Neutrophil (primary cell): ENCODE results near the gene MPPED1.

Experiments used
- H3K27ac ChIP-seq: fragments of 200-600 bp; sonication (generic); 2 replicates; pipeline ENCODE4 v1.5.1; 2016; ENCODE audit warnings: mild to moderate bottlenecking, moderate library complexity
- H3K27me3 ChIP-seq: fragments of 200-600 bp; sonication (generic); 2 replicates; pipeline ENCODE4 v1.6.0; 2016; ENCODE audit warnings: mild to moderate bottlenecking
- H3K36me3 ChIP-seq: fragments of 200-600 bp; sonication (generic); 2 replicates; pipeline ENCODE4 v1.5.1; 2017
- H3K4me1 ChIP-seq, 2 experiments: fragments of 200-600 bp in 1 of 2; sonication (generic) in 1 of 2; 1 replicate in 1 of 2; 2 replicates in 1 of 2; pipeline versions ENCODE4 v1.5.1 to v1.6.1; 2013 to 2016; ENCODE audit warnings: low read depth in 1 of 2, low read length in 1 of 2, mild to moderate bottlenecking in 1 of 2, moderate library complexity in 1 of 2; ENCODE audit not compliant: control insufficient read depth in 1 of 2, insufficient read depth in 1 of 2
- H3K4me3 ChIP-seq, 2 experiments: fragments of 200-600 bp in 1 of 2; sonication (generic) in 1 of 2; 1 replicate in 1 of 2; 2 replicates in 1 of 2; pipeline ENCODE4 v1.5.1; 2013 to 2016; ENCODE audit warnings: low read depth in 1 of 2, low read length in 1 of 2, mild to moderate bottlenecking in 1 of 2, moderate library complexity in 1 of 2
- H3K9me3 ChIP-seq: fragments of 200-600 bp; sonication (generic); 2 replicates; pipeline ENCODE4 v1.5.1; 2016
- TF ChIP-seq, protein P1 (sequence below): fragments of 200-600 bp; sonication (generic); IDR thresholded peaks from 2 replicates; pipeline ENCODE4 v1.5.1; 2016; ENCODE audit warnings: antibody characterized with exemption

Gene MPPED1

GRCh38 chr22:43544289-43544673, 132.5 kb downstream of the MPPED1 start:
- Histone ChIP-seq H3K4me3 (no peak overlapping the region), H3K36me3 (no peaks in the 10 kb centered on the region), H3K4me1 (no peaks in the 10 kb centered on the region), H3K27ac (no peak overlapping the region), H3K9me3 (no peaks in the 10 kb centered on the region), H3K27me3 (no peaks in the 10 kb centered on the region)
- TF ChIP-seq, protein P1, sequence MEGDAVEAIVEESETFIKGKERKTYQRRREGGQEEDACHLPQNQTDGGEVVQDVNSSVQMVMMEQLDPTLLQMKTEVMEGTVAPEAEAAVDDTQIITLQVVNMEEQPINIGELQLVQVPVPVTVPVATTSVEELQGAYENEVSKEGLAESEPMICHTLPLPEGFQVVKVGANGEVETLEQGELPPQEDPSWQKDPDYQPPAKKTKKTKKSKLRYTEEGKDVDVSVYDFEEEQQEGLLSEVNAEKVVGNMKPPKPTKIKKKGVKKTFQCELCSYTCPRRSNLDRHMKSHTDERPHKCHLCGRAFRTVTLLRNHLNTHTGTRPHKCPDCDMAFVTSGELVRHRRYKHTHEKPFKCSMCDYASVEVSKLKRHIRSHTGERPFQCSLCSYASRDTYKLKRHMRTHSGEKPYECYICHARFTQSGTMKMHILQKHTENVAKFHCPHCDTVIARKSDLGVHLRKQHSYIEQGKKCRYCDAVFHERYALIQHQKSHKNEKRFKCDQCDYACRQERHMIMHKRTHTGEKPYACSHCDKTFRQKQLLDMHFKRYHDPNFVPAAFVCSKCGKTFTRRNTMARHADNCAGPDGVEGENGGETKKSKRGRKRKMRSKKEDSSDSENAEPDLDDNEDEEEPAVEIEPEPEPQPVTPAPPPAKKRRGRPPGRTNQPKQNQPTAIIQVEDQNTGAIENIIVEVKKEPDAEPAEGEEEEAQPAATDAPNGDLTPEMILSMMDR, result no peak

DNA sequence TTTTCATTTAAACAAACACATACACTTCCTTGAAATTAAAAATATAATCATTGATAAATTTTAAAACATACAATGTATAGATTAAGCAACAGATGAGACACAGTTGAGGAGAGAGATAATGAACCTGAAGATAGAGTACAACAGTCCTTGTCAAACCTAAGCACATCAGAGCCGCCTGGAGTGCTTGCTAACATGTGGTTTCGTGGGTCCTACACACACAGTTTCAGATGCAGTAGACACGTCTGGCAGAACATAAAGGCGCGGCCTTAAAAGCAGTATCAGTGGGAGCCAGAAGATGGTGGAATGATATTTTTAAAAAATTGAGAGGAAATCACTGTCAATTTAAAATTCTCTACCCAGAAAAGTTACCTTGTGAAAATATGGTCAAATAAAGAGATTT, 134.4 kb downstream of the MPPED1 start:
- H3K27ac ChIP-seq, result no peak overlapping the region
- no peak overlapping the region for H3K4me3 ChIP-seq
- no peaks in the 10 kb centered on the region for H3K36me3 ChIP-seq
- H3K9me3 ChIP-seq, result no peaks in the 10 kb centered on the region
- H3K4me1 ChIP-seq, result no peaks in the 10 kb centered on the region
- TF ChIP-seq, protein P1, result no peak
- H3K27me3 ChIP-seq, result no peaks in the 10 kb centered on the region

- no peaks in the 10 kb centered on the region for H3K4me1 ChIP-seq
- TF ChIP-seq, protein P1, result no peak
- H3K27ac ChIP-seq, result no peak overlapping the region
- no peaks in the 10 kb centered on the region for H3K9me3 ChIP-seq
- H3K27me3 ChIP-seq, result no peaks in the 10 kb centered on the region
- H3K36me3 ChIP-seq, result no peaks in the 10 kb centered on the region
- no peak overlapping the region for H3K4me3 ChIP-seq
Measured at GRCh38 chr22:43550024-43550620, 138.3 kb downstream of the MPPED1 start.

GRCh38 chr22:43550672-43551071, 138.9 kb downstream of the MPPED1 start:
- no peaks in the 10 kb centered on the region for H3K4me1 ChIP-seq
- TF ChIP-seq, protein P1, result no peak

GRCh38 chr22:43553451-43554258, 141.8 kb downstream of the MPPED1 start:
- no peaks in the 10 kb centered on the region for H3K36me3 ChIP-seq
- H3K27ac ChIP-seq, result no peak overlapping the region
- H3K4me1 ChIP-seq, result no peaks in the 10 kb centered on the region
- no peak overlapping the region for H3K4me3 ChIP-seq
- no peaks in the 10 kb centered on the region for H3K9me3 ChIP-seq
- no peaks in the 10 kb centered on the region for H3K27me3 ChIP-seq
- TF ChIP-seq, protein P1, result no peak

More at GRCh38 chr22:43550672-43551071, 138.9 kb downstream of the MPPED1 start:
- no peaks in the 10 kb centered on the region for H3K9me3 ChIP-seq
- H3K27ac ChIP-seq, result no peak overlapping the region
- no peaks in the 10 kb centered on the region for H3K27me3 ChIP-seq
- H3K4me3 ChIP-seq, result no peak overlapping the region
- H3K36me3 ChIP-seq, result no peaks in the 10 kb centered on the region
